Measurements from ENCODE around the gene RTN1.

RTN1 gene

DNA sequence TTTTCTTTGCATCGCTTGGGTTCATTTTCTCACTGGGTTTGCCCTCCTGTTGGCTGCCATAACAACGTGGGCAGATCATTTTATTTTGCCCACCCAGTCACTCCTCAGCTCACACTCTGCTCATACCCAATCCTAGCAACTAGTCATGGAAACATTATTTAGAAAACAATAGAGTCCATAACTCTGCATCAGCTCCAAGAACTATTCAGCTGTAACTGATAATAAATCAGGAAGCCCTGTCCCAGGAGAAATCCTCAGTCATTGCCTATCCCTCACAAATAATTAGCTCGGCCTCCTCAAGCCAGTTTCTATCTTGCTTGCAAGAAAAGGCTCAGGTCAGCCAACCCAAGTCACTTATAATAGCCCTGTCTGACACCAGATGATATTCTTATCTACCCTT is 43.2 kb downstream of the RTN1 start:
- no peak overlapping the region for H3K4me3 ChIP-seq (replicated peaks; ENCODE audit: insufficient read depth, low read length)
- TF ChIP-seq, protein P1, sequence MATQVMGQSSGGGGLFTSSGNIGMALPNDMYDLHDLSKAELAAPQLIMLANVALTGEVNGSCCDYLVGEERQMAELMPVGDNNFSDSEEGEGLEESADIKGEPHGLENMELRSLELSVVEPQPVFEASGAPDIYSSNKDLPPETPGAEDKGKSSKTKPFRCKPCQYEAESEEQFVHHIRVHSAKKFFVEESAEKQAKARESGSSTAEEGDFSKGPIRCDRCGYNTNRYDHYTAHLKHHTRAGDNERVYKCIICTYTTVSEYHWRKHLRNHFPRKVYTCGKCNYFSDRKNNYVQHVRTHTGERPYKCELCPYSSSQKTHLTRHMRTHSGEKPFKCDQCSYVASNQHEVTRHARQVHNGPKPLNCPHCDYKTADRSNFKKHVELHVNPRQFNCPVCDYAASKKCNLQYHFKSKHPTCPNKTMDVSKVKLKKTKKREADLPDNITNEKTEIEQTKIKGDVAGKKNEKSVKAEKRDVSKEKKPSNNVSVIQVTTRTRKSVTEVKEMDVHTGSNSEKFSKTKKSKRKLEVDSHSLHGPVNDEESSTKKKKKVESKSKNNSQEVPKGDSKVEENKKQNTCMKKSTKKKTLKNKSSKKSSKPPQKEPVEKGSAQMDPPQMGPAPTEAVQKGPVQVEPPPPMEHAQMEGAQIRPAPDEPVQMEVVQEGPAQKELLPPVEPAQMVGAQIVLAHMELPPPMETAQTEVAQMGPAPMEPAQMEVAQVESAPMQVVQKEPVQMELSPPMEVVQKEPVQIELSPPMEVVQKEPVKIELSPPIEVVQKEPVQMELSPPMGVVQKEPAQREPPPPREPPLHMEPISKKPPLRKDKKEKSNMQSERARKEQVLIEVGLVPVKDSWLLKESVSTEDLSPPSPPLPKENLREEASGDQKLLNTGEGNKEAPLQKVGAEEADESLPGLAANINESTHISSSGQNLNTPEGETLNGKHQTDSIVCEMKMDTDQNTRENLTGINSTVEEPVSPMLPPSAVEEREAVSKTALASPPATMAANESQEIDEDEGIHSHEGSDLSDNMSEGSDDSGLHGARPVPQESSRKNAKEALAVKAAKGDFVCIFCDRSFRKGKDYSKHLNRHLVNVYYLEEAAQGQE (IDR thresholded peaks at IDR 0.05; ENCODE audit: insufficient replicate concordance, low read depth), result no peak
- TF ChIP-seq POLR2AphosphoS5 (IDR thresholded peaks at IDR 0.05; ENCODE audit: low read depth), result no peak
- TF ChIP-seq GABPA (IDR thresholded peaks at IDR 0.05; ENCODE audit: low read depth), result no peak
- TF ChIP-seq SPI1 (IDR thresholded peaks at IDR 0.05; ENCODE audit: borderline replicate concordance, low read depth), result no peak
- TF ChIP-seq, protein P2, sequence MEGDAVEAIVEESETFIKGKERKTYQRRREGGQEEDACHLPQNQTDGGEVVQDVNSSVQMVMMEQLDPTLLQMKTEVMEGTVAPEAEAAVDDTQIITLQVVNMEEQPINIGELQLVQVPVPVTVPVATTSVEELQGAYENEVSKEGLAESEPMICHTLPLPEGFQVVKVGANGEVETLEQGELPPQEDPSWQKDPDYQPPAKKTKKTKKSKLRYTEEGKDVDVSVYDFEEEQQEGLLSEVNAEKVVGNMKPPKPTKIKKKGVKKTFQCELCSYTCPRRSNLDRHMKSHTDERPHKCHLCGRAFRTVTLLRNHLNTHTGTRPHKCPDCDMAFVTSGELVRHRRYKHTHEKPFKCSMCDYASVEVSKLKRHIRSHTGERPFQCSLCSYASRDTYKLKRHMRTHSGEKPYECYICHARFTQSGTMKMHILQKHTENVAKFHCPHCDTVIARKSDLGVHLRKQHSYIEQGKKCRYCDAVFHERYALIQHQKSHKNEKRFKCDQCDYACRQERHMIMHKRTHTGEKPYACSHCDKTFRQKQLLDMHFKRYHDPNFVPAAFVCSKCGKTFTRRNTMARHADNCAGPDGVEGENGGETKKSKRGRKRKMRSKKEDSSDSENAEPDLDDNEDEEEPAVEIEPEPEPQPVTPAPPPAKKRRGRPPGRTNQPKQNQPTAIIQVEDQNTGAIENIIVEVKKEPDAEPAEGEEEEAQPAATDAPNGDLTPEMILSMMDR (IDR thresholded peaks at IDR 0.05; ENCODE audit: insufficient read depth, low read length), result no peak
- H3K27ac ChIP-seq (replicated peaks), result no peak overlapping the region
- no peak for DNase-seq (ENCODE audit: low read depth in 1 of 2, low spot score in 1 of 2)
- no peaks in the 10 kb centered on the region for H3K27me3 ChIP-seq (ENCODE audit: insufficient read depth, poor library complexity, severe bottlenecking)

DNA sequence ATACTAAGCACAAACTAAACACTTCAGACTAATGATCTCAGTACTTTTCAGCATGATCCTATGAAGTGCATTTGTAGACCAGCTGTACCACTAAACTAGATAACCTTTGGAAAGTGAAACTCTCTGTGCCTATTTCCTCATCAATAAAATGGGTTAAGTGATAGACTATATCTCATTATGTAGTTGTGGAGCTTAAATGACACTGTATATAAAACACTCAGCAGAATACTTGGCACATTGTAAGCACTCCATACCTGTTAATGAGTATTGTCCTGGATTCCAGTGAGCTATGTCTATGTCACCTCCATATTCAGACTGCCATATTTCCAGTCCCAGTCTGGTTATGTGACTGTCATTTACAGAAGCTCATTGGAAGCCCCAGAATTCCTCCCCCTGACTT is 44.4 kb downstream of the RTN1 start:
- Histone ChIP-seq H3K4me3 (replicated peaks; ENCODE audit: insufficient read depth, low read length) (no peak overlapping the region), H3K27me3 (ENCODE audit: insufficient read depth, poor library complexity, severe bottlenecking) (no peaks in the 10 kb centered on the region), H3K27ac (replicated peaks) (no peak overlapping the region)
- DNase-seq (ENCODE audit: low read depth in 1 of 2, low spot score in 1 of 2), result no peak
- TF ChIP-seq POLR2AphosphoS5 (IDR thresholded peaks at IDR 0.05; ENCODE audit: low read depth), result no peak
- TF ChIP-seq, protein P2 (IDR thresholded peaks at IDR 0.05; ENCODE audit: insufficient read depth, low read length), result no peak
- no peak for TF ChIP-seq GABPA (IDR thresholded peaks at IDR 0.05; ENCODE audit: low read depth)
- TF ChIP-seq, protein P1 (IDR thresholded peaks at IDR 0.05; ENCODE audit: insufficient replicate concordance, low read depth), result no peak
- TF ChIP-seq SPI1 (IDR thresholded peaks at IDR 0.05; ENCODE audit: borderline replicate concordance, low read depth), result no peak

DNA sequence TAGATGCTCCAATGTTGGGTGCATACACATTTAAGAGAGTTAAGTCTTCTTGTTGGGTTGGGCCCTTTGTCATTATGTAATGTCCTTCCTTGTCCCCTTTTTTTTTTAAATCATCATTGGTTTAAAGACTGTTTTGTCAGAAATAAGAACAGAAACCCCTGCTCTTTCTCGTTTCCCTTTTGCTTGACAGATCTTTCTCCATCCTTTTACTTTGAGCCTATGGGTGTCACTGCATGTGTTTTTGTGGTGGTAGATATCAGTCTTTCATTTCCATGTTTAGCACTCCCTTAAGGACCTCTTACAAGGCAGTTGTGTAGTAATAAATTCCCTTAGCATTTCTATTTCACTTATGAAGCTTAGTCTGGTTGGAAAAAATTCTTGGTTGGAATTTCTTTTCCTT is 47.4 kb downstream of the RTN1 start:
- Histone ChIP-seq H3K27ac (replicated peaks) (no peak overlapping the region), H3K27me3 (ENCODE audit: insufficient read depth, poor library complexity, severe bottlenecking) (no peaks in the 10 kb centered on the region), H3K4me3 (replicated peaks; ENCODE audit: insufficient read depth, low read length) (no peak overlapping the region)
- TF ChIP-seq, protein P1 (IDR thresholded peaks at IDR 0.05; ENCODE audit: insufficient replicate concordance, low read depth), result no peak
- TF ChIP-seq POLR2AphosphoS5 (IDR thresholded peaks at IDR 0.05; ENCODE audit: low read depth), result no peak
- TF ChIP-seq GABPA (IDR thresholded peaks at IDR 0.05; ENCODE audit: low read depth), result no peak
- TF ChIP-seq, protein P2 (IDR thresholded peaks at IDR 0.05; ENCODE audit: insufficient read depth, low read length), result no peak
- TF ChIP-seq SPI1 (IDR thresholded peaks at IDR 0.05; ENCODE audit: borderline replicate concordance, low read depth), result no peak
- DNase-seq (ENCODE audit: low read depth in 1 of 2, low spot score in 1 of 2), result no peak

Data from HL-60 (cell line).